ENCODE data around the gene BIRC5. TPM values are rescaled to one million over a fixed set of nuclear protein-coding genes. Genes with fewer than 3 reads are reported as not detected.
A peak's percentile ranks its signal among the peaks of the same experiment; 100 is the strongest.

The BIRC5 gene
- total RNA-seq, 1 experiment from 2014 or later: 140 TPM

- no peak for TF ChIP-seq EGR1 (IDR thresholded peaks at IDR 0.05; ENCODE audit: low read depth)
- TF ChIP-seq JUND (IDR thresholded peaks at IDR 0.05): no peak
- no peak for TF ChIP-seq CEBPB (IDR thresholded peaks at IDR 0.05; ENCODE audit: low read depth)
These were observed 41.6 kb upstream of the BIRC5 start (continued) for GRCh38 chr17:78172249-78173051.

- POLR2A ChIA-PET: interaction anchor here (0.7 to 5.1 kb wide), 2 partner anchors 13 to 21 kb away, joined by 3 to 44 read pairs; partner anchors contain the start of genes AFMID and TK1
- H3K4me2 ChIP-seq (ENCODE audit: low read length): peak overlapping the region; percentile 6; the same call in 1 of the 2 replicates
- peaks cover 19 to 48% of the 10 kb centered on the region in 2 experiments; a peak in 3 of 4 replicates for H3K4me1 ChIP-seq (ENCODE audit: control insufficient read depth in 1 of 2, insufficient read depth in 2 of 2, low read length in 2 of 2)
- no peak overlapping the region; the same call in 1 of the 2 replicates for H3K9ac ChIP-seq (ENCODE audit: low read length)
- H3K9me2 ChIP-seq (ENCODE audit: insufficient read depth): no peaks in the 10 kb centered on the region
- CTCF ChIA-PET: no interaction called here
- H3K79me2 ChIP-seq (ENCODE audit: insufficient read depth, low read length): peaks cover 30% of the 10 kb centered on the region
- no peak overlapping the region for H3K4me3 ChIP-seq (replicated peaks in 1 of 2; ENCODE audit: low read depth in 1 of 2, low read length in 2 of 2)
- DNase-seq (ENCODE audit: low read depth, low spot score): no peak
- no TSS peak for BruUV-seq (replicated peaks)
- RAD21 ChIA-PET (ENCODE audit: low non-redundant PET in 1 of 2, low total read pairs in 2 of 2, uncharacterized antibody in 2 of 2, unreplicated experiment in 2 of 2): no interaction called here
- no peak overlapping the region for H2AFZ ChIP-seq (ENCODE audit: low read depth, low read length, poor library complexity, severe bottlenecking)
- H3K27me3 ChIP-seq (ENCODE audit: insufficient read depth, low read length): no peaks in the 10 kb centered on the region
- intact Hi-C loops (cut with micrococcal nuclease): no loop called here
- no peaks in the 10 kb centered on the region for H3K9me3 ChIP-seq (ENCODE audit: control insufficient read depth in 1 of 2, insufficient read depth in 1 of 2, low read depth in 1 of 2, low read length in 2 of 2)
- H4K20me1 ChIP-seq (ENCODE audit: insufficient read depth): peaks cover 5% of the 10 kb centered on the region; the same call in 1 of the 2 replicates
- no peak for ATAC-seq
- H3K27ac ChIP-seq (ENCODE audit: low read depth, low read length): 0 out of 2 replicates have a peak overlapping the region, but pooled peaks have one; percentile 10
- peaks cover 26 to 52% of the 10 kb centered on the region in 2 experiments for H3K36me3 ChIP-seq (ENCODE audit: control insufficient read depth in 1 of 2, insufficient read depth in 2 of 2, low read length in 2 of 2)
- no peak for TF ChIP-seq MAX (IDR thresholded peaks at IDR 0.05)
- TF ChIP-seq CEBPB (IDR thresholded peaks at IDR 0.05; ENCODE audit: low read depth): no peak
- no peak for TF ChIP-seq SP1 (IDR thresholded peaks at IDR 0.05; ENCODE audit: low read depth)
- no peak for TF ChIP-seq CTCF (IDR thresholded peaks at IDR 0.05 in 2 of 3, conservative IDR thresholded peaks at IDR 0.05 in 1 of 3; ENCODE audit: borderline replicate concordance in 1 of 3, insufficient read depth in 1 of 3, low read depth in 2 of 3, low read length in 2 of 3)
- no peak for TF ChIP-seq EZH2phosphoT487 (IDR thresholded peaks at IDR 0.05; ENCODE audit: borderline replicate concordance)
- TF ChIP-seq JUND (IDR thresholded peaks at IDR 0.05): no peak
- TF ChIP-seq POLR2AphosphoS5 (IDR thresholded peaks at IDR 0.05; ENCODE audit: low read depth, low read length): no peak; the same call in 1 of the 2 replicates
- TF ChIP-seq EGR1 (IDR thresholded peaks at IDR 0.05; ENCODE audit: low read depth): no peak
- no peak for TF ChIP-seq SRF (IDR thresholded peaks at IDR 0.05; ENCODE audit: low read depth)
- no peak for TF ChIP-seq FOSL1 (IDR thresholded peaks at IDR 0.05; ENCODE audit: low read depth)
- TF ChIP-seq POLR2A (IDR thresholded peaks at IDR 0.05; ENCODE audit: borderline replicate concordance, extremely low read depth, insufficient read depth, insufficient read length): no peak
- TF ChIP-seq ZFX (IDR thresholded peaks at IDR 0.05): no peak
- TF ChIP-seq ZBTB33 (IDR thresholded peaks at IDR 0.05; ENCODE audit: extremely low read depth, insufficient replicate concordance, low read length): no peak
- TF ChIP-seq REST (IDR thresholded peaks at IDR 0.05; ENCODE audit: low read depth): no peak
- no peak for TF ChIP-seq YY1 (IDR thresholded peaks at IDR 0.05; ENCODE audit: extremely low read depth, insufficient replicate concordance, low read depth, low read length)
These were observed 40.8 kb upstream of the BIRC5 start for GRCh38 chr17:78173097-78173715.

Data from HCT116 (cell line).